Dermis blood vessel endothelial cell (primary cell): ENCODE data around the gene NCAPG. TPM values are rescaled to one million over a fixed set of nuclear protein-coding genes. Genes with fewer than 3 reads are reported as not detected.

ENCODE experiments used
- DNase-seq: peaks from one replicate; pipeline ENCODE4 v3.0.0; 2010
- total RNA-seq: library from RNA; depleted of rRNA; stranded (reverse); fragments of >200 nt; gene quantifications from 2 replicates; pipeline ENCODE4 v1.2.3, GENCODE V29; 2014

NCAPG gene
- 16.2 and 78.7 TPM in 2 replicates for total RNA-seq

DNA sequence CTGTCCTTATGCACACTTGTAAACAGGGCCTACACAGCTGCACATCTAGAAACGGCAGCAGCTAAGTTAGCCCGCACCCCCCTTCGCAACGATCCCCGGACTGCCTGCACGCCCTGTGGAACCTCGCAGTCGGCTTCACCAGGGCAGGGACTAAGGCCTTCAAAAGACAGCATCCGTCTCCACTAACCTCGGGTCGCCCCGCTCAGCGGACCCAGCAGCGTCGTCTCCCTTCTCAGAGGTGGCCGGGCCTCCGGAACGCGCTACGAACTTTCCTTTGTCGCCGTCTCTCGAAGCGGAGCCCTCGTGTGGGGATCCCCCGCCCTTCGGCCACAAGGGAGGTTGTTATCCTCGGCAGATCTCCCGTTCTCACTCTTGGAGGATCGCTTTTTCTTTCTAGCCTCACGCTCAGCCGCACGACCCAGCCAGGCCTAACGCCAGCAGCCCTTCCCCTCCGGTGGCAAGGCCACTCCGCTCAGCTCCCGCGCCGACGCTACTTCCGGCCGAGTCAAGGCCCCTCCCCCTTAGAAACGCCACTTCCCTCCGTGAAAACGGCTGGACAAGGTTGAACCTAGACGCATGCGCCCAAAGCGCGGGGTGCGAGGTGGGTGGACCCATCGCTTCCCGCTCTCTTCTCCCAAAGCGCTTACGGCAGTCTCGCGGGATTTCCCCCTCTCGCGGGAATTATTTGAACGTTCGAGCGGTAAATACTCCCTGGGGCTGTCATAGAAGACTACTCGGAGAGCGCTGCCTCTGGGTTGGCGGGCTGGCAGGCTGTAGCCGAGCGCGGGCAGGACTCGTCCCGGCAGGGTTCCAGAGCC, at the start of gene NCAPG, which contains the start of gene DCAF16:
Gene NCAPG (plus strand): TSS at position 720 of the 818 bp plus-strand sequence. CDS start 99 bp downstream, outside the sequence.
Gene DCAF16 (minus strand): TSS at position 498 of the 818 bp plus-strand sequence. CDS start 6,616 bp downstream, outside the sequence.
- DNase-seq = peak; percentile 100

DNA sequence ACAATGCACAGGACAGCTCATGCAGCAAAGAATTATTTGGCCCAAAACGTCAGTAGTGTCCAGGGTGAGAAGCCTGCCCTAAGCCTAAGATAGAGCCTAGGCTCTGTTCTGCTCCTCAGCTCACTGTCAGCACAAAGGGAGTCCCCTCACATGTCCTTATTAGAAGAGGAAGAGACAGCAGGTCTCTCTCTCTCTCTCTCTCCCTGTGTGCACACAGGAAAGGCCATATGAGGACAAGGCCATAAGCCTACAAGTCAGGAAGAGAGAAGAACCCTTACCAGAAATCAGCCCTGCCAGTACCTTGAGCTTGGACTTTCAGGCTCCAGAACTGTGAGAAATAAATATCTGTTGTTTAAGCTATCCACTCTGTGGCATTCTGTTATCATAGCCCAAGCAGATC, 49.7 kb upstream of the NCAPG start:
- DNase-seq = no peak

DNA sequence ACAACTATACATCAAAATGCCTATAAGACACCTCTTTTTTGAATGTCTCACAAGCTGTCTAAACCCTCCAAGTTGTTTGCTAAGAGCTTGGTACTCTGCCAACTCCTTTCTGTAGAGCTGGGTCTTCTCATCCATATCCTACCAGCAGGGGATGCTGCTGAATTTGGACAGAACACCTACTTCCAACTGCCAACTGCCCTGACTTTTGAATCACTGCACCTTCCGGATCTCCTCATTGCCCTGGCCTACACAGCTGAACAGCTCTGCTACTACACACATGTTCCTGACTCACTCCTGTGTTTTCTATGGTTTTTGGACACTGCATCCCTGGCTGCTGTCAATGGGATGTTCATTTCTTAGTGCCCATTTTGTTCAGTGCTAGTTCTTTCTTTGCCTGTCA, 48.1 kb upstream of the NCAPG start:
- DNase-seq = peak; percentile 28

DNA sequence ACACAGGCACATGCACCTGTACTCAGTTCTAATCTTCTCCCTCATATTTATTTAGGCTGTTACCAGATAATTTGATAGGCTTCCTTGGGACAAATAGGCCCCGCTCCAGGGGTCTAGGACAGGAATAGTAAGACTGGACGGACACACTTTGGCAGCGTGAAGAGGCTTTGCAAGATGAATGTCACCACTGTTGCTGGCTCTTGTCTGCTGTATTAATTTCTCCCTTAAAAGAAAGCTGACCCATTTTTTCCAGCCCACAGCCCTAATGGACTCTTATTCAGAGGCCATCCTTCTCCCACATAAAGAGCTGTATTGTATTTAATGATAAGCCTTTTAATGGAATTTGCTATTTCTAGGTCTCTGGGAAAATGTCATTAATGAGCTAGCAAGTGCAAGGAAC, 47.4 kb upstream of the NCAPG start:
- DNase-seq = no peak

DNA sequence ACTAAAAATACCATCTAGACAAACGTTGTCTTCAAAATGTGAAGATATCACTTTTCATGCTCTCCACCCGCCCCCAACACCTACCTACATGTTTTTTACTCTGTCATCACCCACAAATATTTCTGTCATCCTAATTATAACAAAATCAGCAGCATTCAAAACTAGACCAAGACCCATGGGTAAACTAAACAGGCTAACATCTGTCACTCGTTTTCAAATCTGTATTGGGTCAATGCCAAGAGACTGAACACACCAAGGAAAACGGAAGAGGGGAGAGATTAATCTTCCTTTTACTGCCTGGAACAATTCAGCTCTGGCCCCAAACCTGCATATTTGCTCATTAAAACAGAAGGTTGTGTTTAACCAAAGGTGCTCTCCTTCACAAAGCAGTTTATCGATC, 46.8 kb upstream of the NCAPG start:
- DNase-seq = no peak

GRCh38 chr4:17765514-17766286, 45.1 kb upstream of the NCAPG start:
- no peak for DNase-seq

- DNase-seq = no peak
These were observed 43.8 kb upstream of the NCAPG start for GRCh38 chr4:17766826-17767458.

DNA sequence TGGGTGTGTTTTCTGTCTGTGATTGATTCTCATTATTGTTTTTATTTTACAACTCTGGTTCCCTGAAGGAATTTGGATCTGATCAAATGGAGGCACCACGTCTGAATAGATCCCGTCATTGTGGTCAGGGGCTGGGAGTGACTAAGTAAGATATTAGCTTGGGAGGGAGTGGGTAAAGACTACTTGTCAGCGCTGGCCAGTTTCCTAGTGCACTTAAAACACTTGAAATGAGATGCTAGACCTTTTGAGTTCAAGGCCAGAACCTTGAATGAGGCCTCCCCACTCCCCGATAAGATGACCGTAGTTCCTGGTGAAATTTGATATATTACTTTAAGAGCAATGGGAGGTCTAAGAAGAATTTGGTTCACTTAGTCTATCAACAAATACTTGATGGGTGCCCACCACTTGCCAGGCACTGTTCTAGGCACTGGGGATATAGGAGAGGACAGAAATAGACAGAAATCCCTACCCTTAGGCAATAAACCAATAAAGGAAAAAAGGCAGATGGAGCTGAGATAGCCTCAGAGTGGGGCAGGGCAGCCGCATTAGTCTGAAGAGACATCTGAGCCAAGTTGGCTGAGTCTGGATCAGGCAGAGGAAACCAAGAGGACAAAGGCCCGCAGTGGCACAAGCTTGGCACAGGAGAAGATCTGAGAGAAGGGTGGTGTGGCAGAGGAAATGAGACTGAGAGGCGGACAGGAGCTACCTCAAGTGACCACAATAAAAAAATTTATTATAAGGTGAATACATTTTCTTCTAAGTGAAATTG, 41.2 kb upstream of the NCAPG start:
- no peak for DNase-seq

DNA sequence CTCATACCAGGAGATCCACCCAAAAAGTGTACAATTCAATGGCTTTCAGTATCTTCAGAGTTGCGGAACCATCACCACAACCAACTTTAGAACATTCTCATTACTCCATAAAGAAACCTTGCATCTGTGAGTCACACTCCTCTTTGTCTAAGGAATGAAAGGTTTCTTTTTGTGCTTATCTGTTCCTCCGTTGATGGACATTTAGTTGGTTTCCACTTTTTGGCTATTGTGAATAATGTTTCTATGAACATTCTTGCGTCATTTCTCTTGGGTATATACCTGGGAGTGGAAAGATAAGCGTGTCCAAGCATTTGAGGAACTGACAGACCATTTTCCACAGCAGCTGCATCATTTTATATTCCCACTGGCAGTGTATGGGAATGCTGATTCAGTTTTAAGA, 39.9 kb upstream of the NCAPG start:
- no peak for DNase-seq

GRCh38 chr4:17771284-17771908, 39.4 kb upstream of the NCAPG start:
- DNase-seq = no peak

- no peak for DNase-seq
These were observed 37.6 kb upstream of the NCAPG start for GRCh38 chr4:17773135-17773698.

GRCh38 chr4:17778431-17778830, 32.3 kb upstream of the NCAPG start:
- no peak for DNase-seq

DNA sequence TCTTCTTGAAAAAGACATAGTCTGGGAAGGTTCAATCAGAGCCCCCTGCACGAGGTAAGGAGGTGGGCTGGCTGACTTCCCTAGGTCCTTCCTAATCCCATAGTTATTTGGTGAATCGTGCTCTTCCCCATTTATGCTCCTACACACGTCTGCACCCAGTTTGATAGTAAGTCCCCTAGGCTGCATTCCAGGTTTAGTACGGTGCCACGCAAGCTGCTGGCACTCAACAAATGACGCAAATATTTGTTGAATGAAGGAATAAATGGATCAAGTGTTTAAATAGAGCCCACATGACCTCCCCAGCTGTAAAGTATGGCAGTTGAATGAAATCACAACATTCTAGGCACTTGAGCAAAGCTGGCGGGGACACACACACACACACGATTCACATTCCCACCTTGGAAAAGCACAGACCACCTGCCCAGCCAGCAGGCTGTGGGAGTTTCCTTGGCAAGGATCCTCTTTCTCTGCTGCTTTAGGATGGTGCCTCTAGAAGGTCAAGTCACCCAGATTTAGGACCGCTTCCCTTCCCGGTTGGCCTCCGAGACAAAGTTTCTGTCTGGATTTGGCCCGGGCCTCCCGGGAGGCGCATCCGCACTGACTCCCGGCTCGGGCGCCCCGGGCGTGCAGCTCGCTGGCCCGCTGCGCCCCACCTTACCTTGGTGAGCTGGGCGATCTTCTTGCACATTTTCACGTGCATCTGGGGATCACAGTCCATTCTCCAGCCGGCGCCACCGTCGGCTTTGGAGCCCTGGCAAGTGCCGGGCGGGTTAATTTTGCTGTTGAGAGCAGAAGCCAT, 30.1 kb upstream of the NCAPG start:
- DNase-seq = no peak

- DNase-seq = peak; percentile 16
These were observed 29.2 kb upstream of the NCAPG start, which contains the start of gene FAM184B for GRCh38 chr4:17781300-17782287. FAM184B (minus strand) TSS chr4:17781621; CDS start chr4:17781299, 322 bp downstream.

DNA sequence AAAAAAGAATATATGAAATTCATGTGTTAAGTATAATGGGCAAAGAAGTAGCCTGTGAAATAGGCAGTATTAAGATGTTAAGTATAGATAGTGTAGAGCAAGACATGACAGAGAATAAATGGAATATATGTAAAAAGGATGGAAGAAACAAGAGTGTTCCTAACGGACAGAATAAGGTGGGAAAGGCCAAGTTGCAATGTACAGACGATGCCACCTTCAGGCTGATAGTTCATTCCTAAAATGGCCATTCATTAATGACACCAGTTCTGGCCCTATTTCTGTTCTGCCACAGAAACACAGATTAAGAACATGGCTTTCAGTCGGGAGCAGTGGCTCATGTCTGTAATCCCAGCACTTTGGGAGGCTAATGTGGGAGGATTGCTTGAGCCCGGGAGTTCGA, 24.9 kb upstream of the NCAPG start:
- DNase-seq = no peak

- no peak for DNase-seq
These were observed 24.2 kb upstream of the NCAPG start for GRCh38 chr4:17786567-17786966.

GRCh38 chr4:17787315-17787714, 23.5 kb upstream of the NCAPG start:
- DNase-seq = no peak

DNA sequence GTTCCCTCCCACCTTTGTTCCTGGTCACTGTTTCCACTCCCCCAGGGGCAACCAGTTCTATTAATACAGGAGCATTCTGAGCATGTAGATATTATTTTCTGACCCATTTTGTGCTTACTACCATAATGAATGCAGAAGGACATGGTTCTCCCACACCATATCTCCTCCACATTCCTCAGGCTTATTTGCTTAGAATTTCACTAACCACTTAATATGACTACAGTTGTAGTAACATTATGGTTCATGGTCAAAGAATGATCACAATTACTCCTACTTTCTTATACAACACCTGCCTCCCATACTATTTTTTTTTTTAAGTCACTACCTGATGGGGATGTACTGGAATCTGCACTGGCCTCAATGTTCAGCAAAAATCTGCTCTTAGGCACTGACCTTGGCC, 21.8 kb upstream of the NCAPG start:
- DNase-seq = no peak

GRCh38 chr4:17794730-17795129, 16.0 kb upstream of the NCAPG start:
- no peak for DNase-seq
